Activated naive CD4-positive, alpha-beta T cell treated with anti-CD3 and anti-CD28 coated beads, Interleukin-2, amount 50 U/mL, for 72 hours (primary cell): Measurements from ENCODE around the gene TRIM64C. TPM values are rescaled to one million over a fixed set of nuclear protein-coding genes. Genes with fewer than 3 reads are reported as not detected.
"Not testable (repeated sequence)": the region's sequence is repeated elsewhere in the genome, so short reads cannot be mapped to it uniquely, and the experiment has no call there.

Experiments used
- ATAC-seq, 2 donors: fragments of 150-1000 bp; cut with Tn5 transposase; 2 replicates each; pipeline ENCODE4 v1.10.0; 2021; ENCODE audit warnings: mild to moderate bottlenecking in 2 of 2, moderate library complexity in 2 of 2
- DNase-seq, 2 donors: peaks; one replicate each; pipeline ENCODE4 v3.0.0; 2021 to 2022; ENCODE audit warnings: low spot score in 2 of 2
- H3K27ac Mint-ChIP-seq, 2 donors: one replicate each; pipeline ENCODE4 v1.8.0; 2022; ENCODE audit warnings: mild to moderate bottlenecking in 2 of 2, mixed read lengths in 2 of 2
- H3K36me3 Mint-ChIP-seq, 2 donors: one replicate each; pipeline ENCODE4 v1.8.0; 2022; ENCODE audit warnings: mixed read lengths in 2 of 2
- H3K9me3 Mint-ChIP-seq, 2 donors: one replicate each; pipeline ENCODE4 v1.8.0; 2022; ENCODE audit warnings: mixed read lengths in 2 of 2
- total RNA-seq, 2 donors: library from RNA; stranded (reverse); gene quantifications; one replicate each; pipeline ENCODE4 v1.2.3, GENCODE V29; 2022

The TRIM64C gene, protein sequence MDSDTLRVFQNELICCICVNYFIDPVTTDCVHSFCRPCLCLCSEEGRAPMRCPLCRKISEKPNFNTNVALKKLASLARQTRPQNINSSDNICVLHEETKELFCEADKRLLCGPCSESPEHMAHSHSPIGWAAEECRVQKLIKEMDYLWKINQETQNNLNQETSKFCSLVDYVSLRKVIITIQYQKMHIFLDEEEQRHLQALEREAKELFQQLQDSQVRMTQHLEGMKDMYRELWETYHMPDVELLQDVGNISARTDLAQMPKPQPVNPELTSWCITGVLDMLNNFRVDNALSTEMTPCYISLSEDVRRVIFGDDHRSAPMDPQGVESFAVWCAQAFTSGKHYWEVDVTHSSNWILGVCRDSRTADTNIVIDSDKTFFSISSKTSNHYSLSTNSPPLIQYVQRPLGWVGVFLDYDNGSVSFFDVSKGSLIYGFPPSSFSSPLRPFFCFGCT
- not detected for total RNA-seq

- H3K27ac Mint-ChIP-seq = peak within 1 kb of the TSS in 1 of 2 donors; percentile 14
- not testable (repeated sequence) for H3K9me3 Mint-ChIP-seq, H3K36me3 Mint-ChIP-seq, DNase-seq, ATAC-seq
These were observed at the start of gene TRIM64C for GRCh38 chr11:49059012-49059411. TSS of gene TRIM64C (minus strand) at chr11:49059112. CDS start at chr11:49059112, 0 bp downstream.

GRCh38 chr11:49102356-49102755 lies 43.4 kb upstream of the TRIM64C start:
- H3K27ac Mint-ChIP-seq, DNase-seq, H3K36me3 Mint-ChIP-seq, ATAC-seq: not testable (repeated sequence)
- H3K9me3 Mint-ChIP-seq = peaks cover 6 to 14% of the 10 kb centered on the region in 2 donors

DNA sequence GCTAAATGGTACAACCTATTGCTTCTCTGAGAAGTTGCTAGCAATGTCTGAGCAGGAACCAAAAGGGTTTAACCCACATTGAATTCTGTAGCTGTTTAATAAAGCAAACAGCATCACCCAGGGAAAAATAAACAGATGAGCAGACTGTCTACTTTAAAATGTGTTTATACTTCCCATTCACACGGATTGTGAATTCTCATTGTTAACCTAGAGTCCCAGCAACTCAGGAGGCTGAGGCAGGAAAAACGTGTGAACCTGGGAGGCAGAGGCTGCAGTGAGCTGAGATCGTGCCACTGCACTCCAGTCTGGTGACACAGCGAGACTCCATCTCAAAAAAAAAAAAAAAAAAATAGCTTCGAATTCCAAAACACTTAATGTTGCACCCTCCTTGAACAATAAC lies 11.0 kb upstream of the TRIM64C start:
- not testable (repeated sequence) for ATAC-seq
- peaks cover 4 to 15% of the 10 kb centered on the region in 2 donors for H3K9me3 Mint-ChIP-seq

DNA sequence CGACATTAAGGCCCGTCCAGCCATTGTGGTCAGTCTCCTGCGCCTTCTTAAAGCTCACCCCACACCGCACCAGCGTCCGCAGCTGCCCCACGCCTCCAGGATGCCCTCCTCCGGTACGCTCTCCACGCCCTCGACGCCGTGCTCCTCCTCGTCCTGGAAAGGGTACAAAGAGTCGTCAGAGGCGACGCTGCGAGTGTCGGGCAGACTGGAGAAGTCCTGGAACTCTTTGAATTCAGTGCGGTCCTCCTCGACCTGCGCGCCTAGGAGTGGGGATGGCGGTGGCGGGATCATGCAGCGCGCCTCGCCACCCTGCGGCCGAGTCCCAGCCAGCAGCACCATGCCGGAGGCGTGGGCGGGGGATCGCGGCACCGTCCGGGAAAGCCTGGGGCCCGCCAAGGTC lies 9.1 kb downstream of the TRIM64C start:
- not testable (repeated sequence) for H3K9me3 Mint-ChIP-seq

More for the DNA sequence above, 11.0 kb upstream of the TRIM64C start:
- not testable (repeated sequence) for DNase-seq, H3K36me3 Mint-ChIP-seq, H3K27ac Mint-ChIP-seq

GRCh38 chr11:49048229-49048628 lies 10.7 kb downstream of the TRIM64C start:
- not testable (repeated sequence) for ATAC-seq, H3K9me3 Mint-ChIP-seq, DNase-seq, H3K27ac Mint-ChIP-seq
- H3K36me3 Mint-ChIP-seq = peaks cover 0 to 15% of the 10 kb centered on the region in 2 donors

More for the DNA sequence above, 9.1 kb downstream of the TRIM64C start:
- H3K27ac Mint-ChIP-seq, ATAC-seq, DNase-seq: not testable (repeated sequence)
- H3K36me3 Mint-ChIP-seq = peaks cover 0 to 10% of the 10 kb centered on the region in 2 donors

GRCh38 chr11:49028523-49028922 lies 30.4 kb downstream of the TRIM64C start, which contains the start of gene TRIM49B:
TSS of gene TRIM49B (plus strand) at chr11:49028823. CDS start at chr11:49031600, 2,777 bp downstream.
- not testable (repeated sequence) for H3K36me3 Mint-ChIP-seq, H3K27ac Mint-ChIP-seq, H3K9me3 Mint-ChIP-seq, DNase-seq, ATAC-seq

Other genes starting within 250 kb of the TRIM64C start
- gene TRIM51G, start 75.2 kb downstream of the TRIM64C start, total RNA-seq = not detected
- gene TRIM49B, start 30.3 kb downstream of the TRIM64C start, total RNA-seq = not detected
- not detected for gene FOLH1, start 149.5 kb upstream of the TRIM64C start, total RNA-seq